PFSK-1 (cell line): ENCODE measurements around the gene RERG.

ENCODE experiments used
- POLR2AphosphoS5 ChIP-seq: IDR thresholded peaks from 2 replicates; pipeline ENCODE4 v1.6.1; 2012; ENCODE audit warnings: low read depth, mild to moderate bottlenecking, control low read depth, low read length, moderate library complexity
- SIN3A ChIP-seq: IDR thresholded peaks from 2 replicates; pipeline ENCODE4 v1.6.1; 2012; ENCODE audit warnings: mild to moderate bottlenecking, low read length, moderate library complexity, borderline replicate concordance; ENCODE audit not compliant: insufficient read depth
- TAF1 ChIP-seq: IDR thresholded peaks from 2 replicates; pipeline ENCODE4 v1.6.1; 2012; ENCODE audit warnings: low read length, control low read depth, borderline replicate concordance; ENCODE audit not compliant: insufficient read depth
- TF ChIP-seq, protein P1 (sequence below), 2 experiments: IDR thresholded peaks; 2 replicates each; pipeline versions ENCODE4 v1.6.1 to v1.8.0; 2011 to 2012; ENCODE audit warnings: low read depth in 2 of 2, low read length in 2 of 2, control low read depth in 1 of 2, inconsistent platforms in 1 of 2, mild to moderate bottlenecking in 1 of 2, moderate library complexity in 1 of 2; ENCODE audit not compliant: insufficient read depth in 1 of 2

DNA sequence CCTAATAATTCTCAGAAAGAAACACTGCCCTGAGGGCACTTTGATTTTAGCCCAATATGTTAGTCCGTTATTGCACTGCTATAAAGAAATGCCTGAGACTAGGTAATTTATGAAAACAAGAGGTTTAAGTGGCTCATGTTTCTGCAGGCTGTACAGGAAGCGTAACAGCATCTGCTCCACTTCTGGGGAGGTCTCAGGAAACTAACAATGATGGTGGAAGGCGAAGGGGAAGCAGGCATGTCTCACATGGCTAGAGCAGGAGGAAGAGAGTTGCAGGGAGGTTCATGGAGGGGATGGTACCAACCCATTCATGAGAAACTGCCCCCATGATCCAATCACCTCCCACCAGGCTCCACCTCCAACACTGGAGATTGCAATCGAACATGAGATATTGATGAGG lies 49.4 kb upstream of the RERG start:
- TF ChIP-seq, protein P1, sequence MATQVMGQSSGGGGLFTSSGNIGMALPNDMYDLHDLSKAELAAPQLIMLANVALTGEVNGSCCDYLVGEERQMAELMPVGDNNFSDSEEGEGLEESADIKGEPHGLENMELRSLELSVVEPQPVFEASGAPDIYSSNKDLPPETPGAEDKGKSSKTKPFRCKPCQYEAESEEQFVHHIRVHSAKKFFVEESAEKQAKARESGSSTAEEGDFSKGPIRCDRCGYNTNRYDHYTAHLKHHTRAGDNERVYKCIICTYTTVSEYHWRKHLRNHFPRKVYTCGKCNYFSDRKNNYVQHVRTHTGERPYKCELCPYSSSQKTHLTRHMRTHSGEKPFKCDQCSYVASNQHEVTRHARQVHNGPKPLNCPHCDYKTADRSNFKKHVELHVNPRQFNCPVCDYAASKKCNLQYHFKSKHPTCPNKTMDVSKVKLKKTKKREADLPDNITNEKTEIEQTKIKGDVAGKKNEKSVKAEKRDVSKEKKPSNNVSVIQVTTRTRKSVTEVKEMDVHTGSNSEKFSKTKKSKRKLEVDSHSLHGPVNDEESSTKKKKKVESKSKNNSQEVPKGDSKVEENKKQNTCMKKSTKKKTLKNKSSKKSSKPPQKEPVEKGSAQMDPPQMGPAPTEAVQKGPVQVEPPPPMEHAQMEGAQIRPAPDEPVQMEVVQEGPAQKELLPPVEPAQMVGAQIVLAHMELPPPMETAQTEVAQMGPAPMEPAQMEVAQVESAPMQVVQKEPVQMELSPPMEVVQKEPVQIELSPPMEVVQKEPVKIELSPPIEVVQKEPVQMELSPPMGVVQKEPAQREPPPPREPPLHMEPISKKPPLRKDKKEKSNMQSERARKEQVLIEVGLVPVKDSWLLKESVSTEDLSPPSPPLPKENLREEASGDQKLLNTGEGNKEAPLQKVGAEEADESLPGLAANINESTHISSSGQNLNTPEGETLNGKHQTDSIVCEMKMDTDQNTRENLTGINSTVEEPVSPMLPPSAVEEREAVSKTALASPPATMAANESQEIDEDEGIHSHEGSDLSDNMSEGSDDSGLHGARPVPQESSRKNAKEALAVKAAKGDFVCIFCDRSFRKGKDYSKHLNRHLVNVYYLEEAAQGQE (IDR thresholded peaks at IDR 0.05; ENCODE audit: insufficient read depth in 1 of 2, low read depth in 2 of 2, low read length in 2 of 2) = no peak
- TF ChIP-seq POLR2AphosphoS5 (no peak), TAF1 (no peak), SIN3A (no peak)
